GM13977 (cell line): ENCODE measurements around the gene GNA12.
"Not testable (repeated sequence)": the region's sequence is repeated elsewhere in the genome, so short reads cannot be mapped to it uniquely, and the experiment has no call there.

Experiments
- DNase-seq: peaks from one replicate; pipeline ENCODE4 v3.0.0; 2012; ENCODE audit warnings: low spot score
- in situ Hi-C: fragments of 300-500 bp; cut with MboI; formaldehyde crosslinking; loops from one replicate; pipeline ENCODE4 v1.12.0; 2022; ENCODE audit warnings: low sequenced_read_pairs, low pct_unique_long_range_greater_than_20kb, mixed read lengths, inconsistent platforms; ENCODE audit not compliant: unreplicated experiment
- TF ChIP-seq, protein P1 (sequence below): IDR thresholded peaks from 2 replicates; pipeline ENCODE4 v1.5.1; 2012; ENCODE audit warnings: mild to moderate bottlenecking, control low read depth; ENCODE audit not compliant: insufficient read depth; ENCODE audit errors: extremely low read depth, missing control alignments

GNA12 gene

DNA sequence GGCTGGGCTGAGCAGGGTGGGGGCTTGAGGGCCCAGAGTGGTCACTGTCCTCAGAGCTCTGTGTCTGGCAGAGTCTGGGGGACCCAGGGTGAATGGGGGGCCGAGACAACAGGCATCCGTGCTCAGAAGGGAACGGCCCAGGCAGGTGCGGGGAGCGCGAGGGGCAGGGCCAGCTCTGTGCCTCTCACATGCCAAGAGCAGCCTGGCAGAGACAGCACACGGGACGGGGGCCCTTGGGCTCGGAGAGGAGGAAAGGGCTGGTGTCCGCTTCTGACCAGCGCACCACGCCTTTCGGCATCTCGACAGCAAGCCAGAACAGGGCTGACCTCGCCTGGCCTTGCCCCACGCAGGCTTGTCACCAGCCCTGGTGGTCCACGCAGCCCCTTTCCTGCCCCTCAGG lies 142.7 kb downstream of the GNA12 start:
- in situ Hi-C loops: no loop called here
- DNase-seq: no peak
- TF ChIP-seq, protein P1, sequence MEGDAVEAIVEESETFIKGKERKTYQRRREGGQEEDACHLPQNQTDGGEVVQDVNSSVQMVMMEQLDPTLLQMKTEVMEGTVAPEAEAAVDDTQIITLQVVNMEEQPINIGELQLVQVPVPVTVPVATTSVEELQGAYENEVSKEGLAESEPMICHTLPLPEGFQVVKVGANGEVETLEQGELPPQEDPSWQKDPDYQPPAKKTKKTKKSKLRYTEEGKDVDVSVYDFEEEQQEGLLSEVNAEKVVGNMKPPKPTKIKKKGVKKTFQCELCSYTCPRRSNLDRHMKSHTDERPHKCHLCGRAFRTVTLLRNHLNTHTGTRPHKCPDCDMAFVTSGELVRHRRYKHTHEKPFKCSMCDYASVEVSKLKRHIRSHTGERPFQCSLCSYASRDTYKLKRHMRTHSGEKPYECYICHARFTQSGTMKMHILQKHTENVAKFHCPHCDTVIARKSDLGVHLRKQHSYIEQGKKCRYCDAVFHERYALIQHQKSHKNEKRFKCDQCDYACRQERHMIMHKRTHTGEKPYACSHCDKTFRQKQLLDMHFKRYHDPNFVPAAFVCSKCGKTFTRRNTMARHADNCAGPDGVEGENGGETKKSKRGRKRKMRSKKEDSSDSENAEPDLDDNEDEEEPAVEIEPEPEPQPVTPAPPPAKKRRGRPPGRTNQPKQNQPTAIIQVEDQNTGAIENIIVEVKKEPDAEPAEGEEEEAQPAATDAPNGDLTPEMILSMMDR: no peak

DNA sequence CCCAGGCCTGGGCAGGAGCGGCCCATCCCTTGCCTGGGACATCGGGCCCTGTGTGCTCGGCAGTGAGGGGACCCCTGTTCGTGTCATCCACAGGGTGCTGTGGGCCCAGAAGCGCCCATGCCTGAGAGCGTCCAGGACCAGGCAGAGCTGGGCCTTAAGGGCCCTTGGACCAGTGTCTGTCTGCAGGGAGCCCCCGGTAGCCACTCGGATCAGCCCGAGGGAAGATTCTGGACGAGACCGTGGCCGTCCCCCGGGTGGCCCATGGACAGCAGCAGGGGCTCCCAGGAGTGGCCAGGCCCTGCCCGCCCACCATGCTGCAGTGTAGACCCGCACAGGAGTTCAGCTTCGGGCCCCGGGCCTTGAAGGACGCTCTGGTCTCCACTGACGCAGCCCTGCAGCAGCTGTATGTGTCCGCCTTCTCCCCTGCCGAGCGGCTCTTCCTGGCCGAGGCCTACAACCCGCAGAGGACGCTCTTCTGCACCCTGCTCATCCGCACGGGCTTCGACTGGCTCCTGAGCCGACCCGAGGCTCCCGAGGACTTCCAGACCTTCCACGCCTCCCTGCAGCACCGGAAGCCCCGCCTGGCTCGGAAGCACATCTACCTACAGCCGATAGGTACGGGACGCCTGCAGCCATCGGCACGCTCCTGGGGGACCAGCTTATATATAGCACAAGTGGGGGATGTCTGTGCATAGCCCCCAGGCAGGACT lies 143.8 kb downstream of the GNA12 start:
- TF ChIP-seq, protein P1: no peak
- in situ Hi-C loops: no loop called here
- no peak for DNase-seq

DNA sequence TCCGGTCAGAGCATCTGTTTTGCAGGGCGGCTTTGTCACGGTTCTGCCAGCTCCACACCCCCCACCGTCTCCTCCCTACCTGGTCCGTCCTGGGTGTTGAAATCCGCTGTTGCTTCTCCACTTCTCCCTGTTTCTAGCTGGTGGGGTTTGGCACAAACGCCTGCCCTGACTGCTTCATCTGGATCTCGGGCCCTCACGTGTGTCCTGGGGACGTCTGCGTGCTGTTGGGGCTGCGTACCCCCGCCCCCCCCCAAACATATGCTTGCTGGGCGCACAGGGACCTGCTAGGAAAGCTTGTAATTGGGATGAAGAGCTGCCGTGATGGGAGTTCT lies 144.9 kb downstream of the GNA12 start:
- in situ Hi-C loops: no loop called here
- TF ChIP-seq, protein P1: no peak

DNA sequence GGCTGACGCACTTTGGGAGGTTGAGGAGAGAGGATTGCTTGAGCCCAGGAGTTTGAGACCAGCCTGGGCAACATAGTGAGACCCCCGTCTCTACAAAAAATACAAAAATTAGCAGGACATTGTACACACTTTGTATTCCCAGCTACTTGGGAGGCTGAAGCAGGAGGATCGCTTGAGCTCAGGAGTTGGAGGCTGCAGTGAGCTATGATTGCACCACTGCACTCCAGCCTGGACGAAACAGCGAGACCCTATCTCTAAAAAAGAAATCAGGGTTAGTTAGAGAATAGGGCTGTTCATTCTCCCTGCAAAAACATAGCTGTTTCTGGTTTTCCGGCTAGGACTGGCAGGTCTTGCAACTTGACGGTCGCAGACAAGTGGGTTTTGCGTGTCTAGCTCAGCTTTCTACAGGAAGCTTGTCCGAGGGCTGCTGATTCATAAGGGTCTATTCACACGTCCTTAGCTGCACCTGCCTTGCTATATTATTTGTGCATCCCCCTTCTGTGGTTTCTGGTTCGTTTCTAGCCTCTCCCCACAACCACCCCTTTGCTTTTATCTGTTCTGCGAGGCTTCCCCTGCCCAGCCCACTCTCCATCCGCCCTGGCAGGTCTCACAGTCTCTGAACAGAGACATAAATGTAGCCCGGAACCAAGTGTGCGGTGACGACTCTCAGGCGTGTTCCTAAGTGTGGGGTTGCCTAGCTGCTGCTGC lies 145.4 kb downstream of the GNA12 start:
- in situ Hi-C loops: no loop called here
- DNase-seq: peak; percentile 97
- TF ChIP-seq, protein P1: no peak

More for the DNA sequence above, 144.9 kb downstream of the GNA12 start:
- no peak for DNase-seq

DNA sequence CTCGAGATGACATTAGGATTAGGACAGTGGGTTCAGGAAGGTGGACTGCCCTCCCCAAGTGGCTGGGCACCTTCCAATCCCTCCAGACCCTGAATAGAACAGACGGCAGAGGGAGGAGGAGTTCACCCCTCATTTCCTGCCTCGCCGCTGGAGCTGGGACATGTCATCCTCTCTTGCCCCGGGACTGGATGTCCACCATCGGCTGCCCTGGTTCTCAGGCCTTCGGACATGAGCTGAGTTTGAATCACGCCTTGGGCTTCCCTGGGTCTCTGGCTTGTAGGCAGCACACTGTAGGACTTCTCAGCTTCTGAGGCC lies 150.0 kb downstream of the GNA12 start:
- in situ Hi-C loops, DNase-seq: not testable (repeated sequence)

DNA sequence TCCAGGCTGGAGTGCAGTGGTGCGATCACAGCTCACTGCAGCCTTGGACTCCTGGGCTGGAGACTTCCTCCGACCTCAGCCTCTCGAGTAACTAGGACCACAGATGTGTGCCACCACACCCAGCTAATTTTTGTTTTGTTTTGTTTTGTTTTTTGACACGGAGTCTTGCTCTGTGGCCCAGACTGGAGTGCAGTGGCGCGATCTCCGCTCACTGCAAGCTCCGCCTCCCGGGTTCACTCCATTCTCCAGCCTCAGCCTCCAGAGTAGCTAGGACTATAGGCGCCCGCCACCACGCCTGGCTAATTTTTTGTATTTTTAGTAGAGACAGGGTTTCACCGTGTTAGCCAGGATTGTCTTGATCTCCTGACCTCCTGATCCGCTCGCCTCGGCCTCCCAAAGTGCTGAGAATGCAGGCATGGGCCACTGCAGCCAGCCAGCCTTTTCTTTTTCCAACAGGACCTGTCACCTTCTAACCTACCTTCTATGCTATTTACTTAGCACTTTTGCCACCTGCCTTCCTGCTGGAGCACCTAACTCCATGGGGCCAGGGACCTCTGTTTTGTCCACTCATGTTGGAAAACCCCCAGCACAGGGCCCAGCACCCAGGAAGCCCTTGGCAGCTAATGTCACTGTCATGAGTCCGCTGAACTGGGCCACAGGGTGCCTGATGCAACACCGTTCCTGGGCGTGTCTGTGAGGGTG lies 150.5 kb downstream of the GNA12 start:
- in situ Hi-C loops, DNase-seq: not testable (repeated sequence)

DNA sequence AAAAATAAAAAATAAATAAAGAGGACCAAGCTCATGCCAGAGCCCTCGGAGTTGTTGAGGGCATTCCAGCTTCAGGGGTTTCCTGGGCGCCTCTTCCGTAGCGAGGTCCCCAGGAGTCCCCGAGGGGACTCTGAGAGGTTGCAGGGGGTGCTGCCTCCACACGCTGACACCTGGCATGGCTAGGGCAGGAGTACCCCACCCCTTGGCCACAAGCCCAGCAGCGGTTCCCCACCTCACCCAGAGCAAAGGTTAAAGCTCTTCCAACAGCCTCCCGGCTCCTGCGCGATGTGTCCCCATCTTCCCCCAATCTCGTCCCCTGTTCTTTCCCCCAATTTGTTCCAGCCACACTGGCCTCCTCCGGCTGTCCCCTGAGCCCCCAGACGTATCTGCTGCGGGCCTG lies 151.6 kb downstream of the GNA12 start:
- no peak for DNase-seq
- TF ChIP-seq, protein P1: no peak
- in situ Hi-C loops: no loop called here

DNA sequence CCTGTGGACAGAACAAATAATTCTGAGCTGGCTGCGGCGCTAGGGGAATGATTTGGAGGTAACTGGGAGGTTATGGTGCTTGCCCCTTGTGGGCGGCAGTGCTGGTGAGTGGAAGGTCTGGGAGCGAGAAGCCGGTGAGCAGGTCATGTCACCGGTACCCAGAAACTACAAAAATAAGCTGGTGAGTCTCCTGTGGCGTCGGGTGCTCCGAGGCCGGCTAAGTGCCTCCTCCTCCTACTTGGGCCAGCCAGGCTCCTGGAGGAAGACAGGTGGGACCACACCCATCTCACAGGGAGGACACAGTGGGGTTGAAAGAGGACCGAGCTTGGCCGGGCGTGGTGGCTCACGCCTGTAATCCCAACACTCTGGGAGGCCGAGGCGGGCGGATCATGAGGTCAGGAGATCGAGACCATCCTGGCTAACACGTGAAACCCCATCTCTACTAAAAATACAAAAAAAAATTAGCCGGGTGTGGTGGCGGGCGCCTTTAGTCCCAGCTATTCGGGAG lies 152.1 kb downstream of the GNA12 start:
- in situ Hi-C loops, DNase-seq: not testable (repeated sequence)
